ENCODE measurements around the gene UPF2. TPM values are rescaled to one million over a fixed set of nuclear protein-coding genes. Genes with fewer than 3 reads are reported as not detected.

Gene UPF2
- total and polyA plus RNA-seq, 10 of the 15 experiments (the other 5 are each of a cell fraction or from before 2014, with no cell fraction given): 21.0 to 44.4 (median 25.9) TPM

GRCh38 chr10:11961771-11962170, 80.8 kb downstream of the UPF2 start:
- RAD21 ChIA-PET (ENCODE audit: unreplicated experiment): no interaction called here
- no peak for DNase-seq (ENCODE audit: low read depth, low spot score)

DNA sequence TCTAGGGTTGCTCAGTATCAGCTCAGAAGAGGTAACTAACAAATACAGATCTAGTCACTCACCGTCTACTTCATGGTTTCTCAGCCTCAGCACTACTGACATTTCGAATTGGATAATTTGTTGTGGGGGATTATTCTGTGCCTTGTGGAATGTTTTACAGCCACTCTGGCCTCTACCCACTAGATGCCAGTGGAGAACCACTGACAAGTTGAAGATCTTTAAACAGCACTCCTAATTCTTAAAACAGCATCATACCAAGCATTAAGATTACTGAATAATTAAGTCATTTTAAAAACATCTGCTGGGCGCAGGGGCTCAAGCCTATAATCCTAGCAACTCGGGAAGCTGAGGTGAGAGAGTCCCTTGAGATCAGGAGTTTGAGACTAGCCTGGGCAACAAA, 82.6 kb downstream of the UPF2 start:
- in situ Hi-C loops (cut with MboI): no loop called here
- ATAC-seq (no peak), DNase-seq (ENCODE audit: low read depth, low spot score) (no peak), FAIRE-seq (no peak)
- Histone ChIP-seq H4K20me1 (ENCODE audit: control insufficient read depth, insufficient read depth) (no peaks in the 10 kb centered on the region), H3K4me2 (ENCODE audit: control insufficient read depth, insufficient read depth) (no peak overlapping the region), H3K79me2 (ENCODE audit: control insufficient read depth, insufficient read depth, low read length) (no peaks in the 10 kb centered on the region), H3K4me3 (no peak overlapping the region), H3K36me3 (ENCODE audit: control insufficient read depth in 2 of 2, insufficient read depth in 2 of 2, low read length in 1 of 2) (peaks cover 9 to 53% of the 10 kb centered on the region in 2 experiments), H3K4me1 (ENCODE audit: control insufficient read depth, insufficient read depth, low read length) (no peaks in the 10 kb centered on the region), H3K9me3 (replicated peaks; ENCODE audit: control insufficient read depth, insufficient read depth, low read length) (no peaks in the 10 kb centered on the region), H3K27ac (ENCODE audit: control insufficient read depth, insufficient read depth) (no peak overlapping the region), H3K27me3 (replicated peaks in 1 of 2; ENCODE audit: control insufficient read depth in 2 of 2, insufficient read depth in 2 of 2, low read length in 1 of 2) (no peaks in the 10 kb centered on the region), H2AFZ (ENCODE audit: control insufficient read depth, low read depth, low read length) (no peak overlapping the region), H3K9ac (ENCODE audit: control insufficient read depth, insufficient read depth, low read length) (no peak overlapping the region)
- intact Hi-C loops (cut with micrococcal nuclease; ENCODE audit: unreplicated experiment): no loop called here
- ChIA-PET SMC1A (ENCODE audit: uncharacterized antibody, unreplicated experiment) (no interaction called here), RAD21 (ENCODE audit: unreplicated experiment) (no interaction called here), POLR2A (interaction anchor here (0.6 kb wide), 1 partner anchor 382 kb away, joined by 3 read pairs; no protein-coding TSS in a partner anchor), CTCF (interaction anchor here (1.4 kb wide), 1 partner anchor 26 kb away, joined by 6 read pairs; no protein-coding TSS in a partner anchor)
- no TSS peak for BruUV-seq (replicated peaks)
- no peak for TF ChIP-seq KDM1A (IDR thresholded peaks at IDR 0.05; ENCODE audit: borderline replicate concordance)
- no peak for TF ChIP-seq SUZ12 (IDR thresholded peaks at IDR 0.05; ENCODE audit: unreplicated experiment)
- WGBS (ENCODE audit: insufficient coverage, insufficient replicate concordance, low lambda C conversion rate, missing lambda C conversion rate): 96% methylated on average over 4 of the region's 4 CpGs

More at GRCh38 chr10:11961771-11962170, 80.8 kb downstream of the UPF2 start:
- Histone ChIP-seq H4K20me1 (ENCODE audit: control insufficient read depth, insufficient read depth) (no peaks in the 10 kb centered on the region), H2AFZ (ENCODE audit: control insufficient read depth, low read depth, low read length) (no peak overlapping the region), H3K4me2 (ENCODE audit: control insufficient read depth, insufficient read depth) (no peak overlapping the region), H3K4me1 (ENCODE audit: control insufficient read depth, insufficient read depth, low read length) (no peaks in the 10 kb centered on the region), H3K27me3 (replicated peaks in 1 of 2; ENCODE audit: control insufficient read depth in 2 of 2, insufficient read depth in 2 of 2, low read length in 1 of 2) (no peaks in the 10 kb centered on the region), H3K9me3 (replicated peaks; ENCODE audit: control insufficient read depth, insufficient read depth, low read length) (no peaks in the 10 kb centered on the region; the same call in 1 of the 3 replicates), H3K27ac (ENCODE audit: control insufficient read depth, insufficient read depth) (no peak overlapping the region), H3K4me3 (no peak overlapping the region), H3K9ac (ENCODE audit: control insufficient read depth, insufficient read depth, low read length) (no peak overlapping the region), H3K36me3 (ENCODE audit: control insufficient read depth in 2 of 2, insufficient read depth in 2 of 2, low read length in 1 of 2) (peaks cover 8 to 55% of the 10 kb centered on the region in 2 experiments), H3K79me2 (ENCODE audit: control insufficient read depth, insufficient read depth, low read length) (no peaks in the 10 kb centered on the region)
- intact Hi-C loops (cut with micrococcal nuclease; ENCODE audit: unreplicated experiment): no loop called here
- in situ Hi-C loops (cut with MboI): no loop called here
- BruUV-seq (replicated peaks): no TSS peak
- no peak for TF ChIP-seq ZNF274 (IDR thresholded peaks at IDR 0.05; ENCODE audit: insufficient read depth, insufficient read length)
- no peak for TF ChIP-seq EGR1 (IDR thresholded peaks at IDR 0.05; ENCODE audit: borderline replicate concordance in 1 of 2, low read depth in 2 of 2, low read length in 2 of 2)
- FAIRE-seq: no peak
- ChIA-PET SMC1A (ENCODE audit: uncharacterized antibody, unreplicated experiment) (no interaction called here), CTCF (interaction anchor here (0.7 to 1.0 kb wide), 2 partner anchors 27 to 109 kb away, joined by 3 to 4 read pairs; no protein-coding TSS in a partner anchor), POLR2A (interaction anchor here (1.1 kb wide), 1 partner anchor 10 kb away, joined by 3 read pairs; no protein-coding TSS in a partner anchor)
- no peak for ATAC-seq
- WGBS (ENCODE audit: insufficient coverage, insufficient replicate concordance, low lambda C conversion rate, missing lambda C conversion rate): 95% methylated on average over 4 of the region's 4 CpGs

Data from GM12878 (cell line).